Stimulated activated CD4-positive, alpha-beta T cell treated with anti-CD3 and anti-CD28 coated beads, Interleukin-1b, Interleukin-23, amount 100 ng/mL, for 4 hours (primary cell): Measurements from ENCODE around the gene GMPR2.

ENCODE experiments used
- DNase-seq, 2 donors: peaks; one replicate each; pipeline ENCODE4 v3.0.0-alpha.2; 2020; ENCODE audit warnings: low read depth in 2 of 2

GMPR2 gene

DNA sequence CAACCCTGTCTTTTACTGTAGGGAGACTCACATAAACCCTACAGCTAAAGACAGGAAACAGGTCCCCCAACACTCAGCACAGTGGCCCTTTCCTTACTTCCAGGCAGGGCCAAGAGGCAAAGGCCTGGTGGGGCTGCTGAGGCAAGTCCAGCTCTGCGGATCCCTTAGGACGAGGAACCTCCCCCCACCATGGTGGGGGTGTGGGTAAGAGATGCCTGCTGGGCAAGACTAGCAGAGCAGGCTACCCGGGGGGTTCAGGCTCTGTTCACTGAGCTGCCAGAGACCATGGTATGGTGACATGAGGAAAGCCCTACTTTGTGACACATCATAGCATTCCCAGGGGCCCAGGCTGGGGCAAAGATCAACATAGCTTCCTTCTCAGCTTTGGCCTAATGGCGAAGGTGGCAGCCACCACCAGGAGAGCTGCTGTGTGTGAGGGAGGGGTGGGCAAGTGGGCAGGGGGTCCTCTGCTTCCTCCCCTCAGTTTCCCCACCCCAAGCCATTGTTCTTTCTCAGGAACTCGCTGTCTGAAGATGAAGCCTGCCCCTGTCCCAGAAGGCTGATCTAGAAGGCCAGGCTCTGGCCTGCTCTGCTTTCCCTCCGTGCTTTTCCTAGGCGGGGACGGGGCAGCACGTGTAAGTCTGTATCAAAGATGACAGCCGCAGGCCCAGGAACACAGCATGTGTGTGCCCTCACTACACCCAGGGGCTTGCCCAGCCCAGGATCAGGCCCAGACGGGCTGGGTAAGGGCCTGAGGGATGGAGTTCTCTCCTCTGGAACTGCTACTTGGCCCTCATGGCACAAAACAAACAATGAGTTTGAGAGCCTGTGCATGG lies 19.8 kb downstream of the GMPR2 start:
- no peak for DNase-seq

DNA sequence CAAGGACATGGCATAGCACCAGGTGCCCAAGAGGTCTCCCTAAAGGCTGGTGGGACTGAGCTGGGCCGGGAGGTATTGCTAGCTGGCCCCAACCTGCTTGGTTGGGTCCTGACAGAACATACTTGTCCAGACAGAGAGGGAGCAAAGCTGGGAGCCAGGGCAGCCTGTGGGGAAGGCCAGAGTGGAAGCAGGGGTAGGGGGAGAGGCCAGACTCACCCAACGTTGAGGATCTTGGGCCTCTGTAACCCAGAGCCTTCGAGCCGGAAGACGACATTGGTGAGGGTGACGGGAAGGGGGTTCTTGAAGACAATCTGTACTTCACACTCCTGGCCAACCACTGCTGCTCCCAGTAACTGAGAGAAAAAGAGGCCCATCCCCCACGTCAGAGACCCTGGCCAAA lies 21.2 kb downstream of the GMPR2 start:
- no peak for DNase-seq

DNA sequence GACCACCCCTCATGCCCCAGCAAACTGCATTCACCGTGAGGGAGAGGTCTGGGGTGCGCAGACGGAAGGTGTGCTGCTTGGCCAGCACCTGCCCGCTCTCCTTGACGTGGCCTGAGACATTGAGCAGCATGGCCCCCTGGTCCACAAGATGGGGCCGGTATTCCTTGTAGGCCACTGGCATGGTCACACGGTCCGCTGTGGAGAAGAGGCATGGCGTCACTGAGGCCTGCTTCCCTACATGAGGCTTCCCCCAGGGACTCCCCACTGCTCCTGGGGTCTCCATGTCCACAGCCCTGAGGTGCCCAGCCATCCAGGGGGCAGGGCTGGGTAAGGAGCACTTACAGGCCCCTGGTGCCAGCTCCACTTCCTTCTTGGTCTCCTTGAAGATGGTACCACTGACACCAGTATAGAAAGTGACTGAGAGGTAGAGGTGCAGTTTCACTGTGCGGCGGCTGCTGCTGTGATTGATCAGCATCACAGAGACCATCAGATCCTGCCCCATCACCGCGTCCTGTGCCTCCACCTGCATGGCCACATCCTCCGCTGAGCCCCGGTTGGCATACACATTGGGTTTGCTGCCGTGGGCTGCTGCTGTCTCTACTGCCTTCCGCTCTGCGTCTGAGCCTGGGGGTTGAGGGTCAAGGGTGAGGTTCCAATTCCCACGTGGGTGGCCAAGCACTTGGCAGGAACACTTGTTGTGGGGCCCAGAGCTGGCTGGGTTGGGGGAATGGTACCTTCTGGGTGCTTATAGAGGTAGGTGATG lies 22.1 kb downstream of the GMPR2 start:
- no peak for DNase-seq

DNA sequence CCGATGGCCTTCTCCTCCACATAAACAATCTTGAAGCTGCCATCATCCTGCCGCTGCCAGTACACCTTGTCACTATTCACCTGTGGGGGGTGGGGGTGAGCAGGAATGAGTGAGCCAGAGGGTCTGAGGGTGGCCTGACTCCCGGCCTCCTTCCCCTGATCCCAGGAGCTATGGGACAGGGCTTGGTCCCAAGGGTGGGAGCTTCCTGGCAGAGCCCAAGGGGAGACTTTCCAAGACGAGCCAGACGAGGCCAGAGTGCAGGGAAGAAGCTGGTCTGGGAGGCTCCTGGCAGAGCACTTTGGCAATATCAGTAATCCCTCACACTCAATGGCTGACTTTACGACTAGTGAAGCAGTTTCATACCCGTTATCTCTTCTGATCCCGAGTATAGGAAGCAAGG lies 22.7 kb downstream of the GMPR2 start:
- DNase-seq: no peak

DNA sequence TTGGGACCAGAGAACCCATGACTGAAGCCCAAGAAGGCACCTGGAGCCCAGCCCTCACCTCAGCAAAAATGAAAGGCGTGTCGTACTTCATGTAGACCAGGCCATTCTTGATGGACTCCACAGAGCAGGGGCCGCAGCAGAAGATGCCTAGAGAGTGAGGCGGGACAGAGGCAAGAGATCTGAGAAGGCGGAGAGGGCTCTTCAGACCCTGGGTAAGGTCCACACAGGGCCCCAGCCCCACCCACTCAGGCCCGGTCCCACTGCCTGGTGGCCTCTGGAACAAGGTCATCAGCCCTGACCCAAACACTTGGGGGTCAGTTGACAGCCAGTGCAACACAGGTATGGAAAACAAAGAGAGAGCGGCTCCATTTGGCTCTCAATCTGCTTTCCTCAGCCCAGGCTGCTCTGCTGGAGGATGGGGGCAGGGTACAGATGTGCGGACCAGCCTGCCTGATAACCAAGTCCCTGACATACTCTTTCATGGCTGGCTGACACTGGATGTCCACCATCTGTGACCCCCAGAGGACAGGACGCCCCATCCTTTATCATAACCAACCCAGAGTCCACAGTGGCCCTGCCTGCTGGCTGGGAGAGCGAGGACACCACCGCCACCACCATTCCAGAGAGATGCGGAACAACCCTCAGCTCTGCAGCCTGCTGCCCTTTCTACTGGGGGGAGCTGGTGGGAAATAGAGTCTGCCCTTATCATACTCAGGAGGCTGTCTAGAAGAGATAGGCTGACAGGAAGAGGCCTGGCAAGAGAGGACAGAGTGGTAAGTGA lies 23.4 kb downstream of the GMPR2 start:
- no peak for DNase-seq

DNA sequence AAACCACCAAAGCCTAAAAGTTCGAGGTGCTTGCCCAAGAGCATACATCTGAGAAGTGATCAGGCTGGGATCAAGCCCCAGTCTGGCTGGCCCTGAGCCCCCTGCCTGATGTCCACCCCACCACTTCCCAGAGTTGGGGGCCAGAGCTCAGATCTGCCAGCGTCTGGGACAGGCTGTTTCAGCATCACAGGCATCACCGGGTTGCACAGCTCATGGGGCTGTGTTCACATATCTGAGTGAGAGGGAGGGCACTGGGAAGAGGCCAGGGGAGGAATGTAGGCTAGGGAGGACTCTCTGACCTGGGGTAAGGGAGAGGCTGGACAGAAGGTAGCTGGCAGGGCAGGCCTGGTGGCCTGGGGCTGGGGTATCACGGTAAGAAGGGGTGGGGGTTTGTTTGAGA lies 24.2 kb downstream of the GMPR2 start:
- no peak for DNase-seq

DNA sequence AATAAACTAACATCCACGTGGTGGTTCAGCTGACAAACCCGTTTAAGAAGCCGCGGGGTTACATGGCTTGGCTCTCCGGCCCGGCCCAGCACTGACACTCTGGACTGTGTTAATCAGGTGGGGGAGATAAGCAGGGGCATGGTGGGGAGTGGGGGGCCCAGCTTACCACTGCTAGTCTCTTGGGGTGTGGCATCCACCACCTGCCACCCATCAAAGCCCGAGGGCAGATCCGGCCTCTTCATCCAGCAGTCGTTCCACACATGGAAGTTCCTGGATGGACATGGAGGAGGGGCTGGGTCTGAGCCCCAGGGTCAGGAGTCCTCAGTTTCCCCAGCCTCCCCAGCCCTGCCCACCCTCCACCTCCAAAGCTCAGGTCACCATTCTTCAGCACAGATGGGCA lies 25.4 kb downstream of the GMPR2 start:
- no peak for DNase-seq

DNA sequence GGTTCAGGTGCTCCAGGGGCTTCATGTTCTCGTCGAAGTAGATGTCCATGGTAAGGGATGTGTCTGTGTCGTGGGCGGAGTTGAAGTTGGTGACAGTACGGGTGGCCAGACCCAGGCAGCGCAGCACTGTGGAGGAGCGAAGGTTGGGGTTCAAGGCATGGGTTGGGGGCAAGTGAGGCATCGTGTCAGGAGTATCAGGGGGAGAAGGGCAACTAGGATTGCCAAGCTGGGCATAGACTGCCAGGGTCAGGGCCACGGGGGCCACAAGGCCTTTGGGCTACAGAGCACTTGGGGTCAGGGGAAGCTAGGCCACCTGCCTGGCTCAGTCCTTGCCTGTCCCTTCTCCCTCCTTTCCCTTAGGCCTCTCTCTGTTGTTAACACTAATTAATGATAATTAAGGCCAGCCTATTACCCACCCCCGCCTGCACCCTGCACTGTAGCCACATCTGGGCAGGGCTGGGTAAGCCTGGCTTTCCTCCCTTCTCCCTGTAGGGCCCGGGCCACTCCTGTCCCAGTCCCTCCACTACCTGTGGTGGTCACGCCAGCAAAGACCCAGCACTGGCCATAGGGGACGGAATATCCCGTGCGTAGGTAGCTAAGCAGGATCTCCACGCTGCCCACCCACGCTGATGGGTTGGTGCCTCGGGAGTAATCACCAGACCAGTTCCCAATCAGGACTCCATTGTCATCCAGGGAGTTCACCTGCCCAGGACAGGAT lies 26.0 kb downstream of the GMPR2 start:
- no peak for DNase-seq

DNA sequence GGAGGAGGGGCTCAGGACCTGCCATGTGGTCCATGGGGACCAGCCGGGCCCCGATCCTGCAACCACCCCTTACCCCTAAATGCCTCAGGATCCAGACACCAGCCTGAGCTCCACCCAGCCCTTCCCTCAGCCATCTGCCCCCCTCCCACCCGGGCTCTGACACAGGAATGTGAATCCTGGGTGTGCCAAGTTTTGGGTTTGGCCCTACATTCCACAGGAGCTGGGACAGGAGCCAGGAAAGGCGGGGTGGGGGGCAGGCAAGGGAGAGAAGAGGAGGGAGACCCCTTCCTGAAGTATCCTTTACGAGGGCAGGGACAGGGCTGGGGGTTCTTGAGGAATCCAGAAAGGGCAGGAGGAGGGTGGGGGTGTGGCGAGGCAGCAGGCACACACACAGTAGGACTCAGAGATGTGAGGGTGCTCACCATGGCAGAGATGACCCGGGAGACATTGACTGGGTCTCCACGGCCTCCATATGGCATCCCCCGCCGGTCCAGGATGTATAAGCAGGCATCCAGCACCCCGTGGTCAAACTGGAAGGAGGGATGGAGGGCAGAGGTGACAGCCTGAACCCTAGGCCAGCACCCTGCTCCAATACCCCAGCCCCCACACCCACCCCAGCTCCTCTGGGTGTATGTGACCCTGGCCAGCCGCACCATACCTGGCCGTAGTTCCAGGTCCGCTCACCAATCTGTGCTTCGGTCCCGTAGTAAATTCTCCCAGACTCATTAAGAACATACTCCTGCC lies 26.7 kb downstream of the GMPR2 start:
- DNase-seq: no peak

DNA sequence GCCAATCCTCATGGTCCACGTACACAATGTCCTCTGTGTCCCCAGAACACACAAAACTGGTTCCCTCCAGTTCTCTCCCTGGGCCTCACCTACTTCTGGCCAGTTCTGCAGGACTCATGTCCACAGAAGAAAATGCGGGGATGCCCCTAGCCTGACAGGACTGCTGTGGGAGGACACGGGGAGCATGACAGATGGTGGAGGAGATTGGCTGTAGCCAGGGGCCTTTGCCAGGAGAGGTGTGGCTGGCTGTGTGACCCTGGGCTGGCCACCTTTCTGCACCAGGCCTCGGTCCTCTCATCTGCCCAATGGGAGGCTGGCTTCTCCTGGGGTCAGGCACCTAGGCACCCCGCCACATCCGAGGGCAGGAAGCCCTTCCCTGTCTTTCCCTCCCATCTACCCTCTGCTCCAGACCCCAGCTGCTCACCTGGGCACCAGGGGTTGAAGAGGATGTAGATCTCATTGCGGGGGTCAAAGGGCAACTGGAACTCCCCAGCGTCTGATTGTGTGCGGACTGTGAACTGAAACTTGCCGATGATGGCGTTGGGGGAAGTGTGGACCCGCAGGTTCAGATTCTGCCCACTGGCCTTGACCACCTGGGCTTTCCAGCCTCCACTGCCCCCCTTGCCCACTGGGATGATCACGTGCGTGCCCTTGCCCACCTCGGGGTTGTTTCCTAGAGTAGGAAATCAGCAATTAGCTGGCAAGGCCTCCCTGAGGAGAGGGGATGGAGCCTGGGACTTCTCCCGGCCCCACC lies 27.5 kb downstream of the GMPR2 start:
- no peak for DNase-seq

DNA sequence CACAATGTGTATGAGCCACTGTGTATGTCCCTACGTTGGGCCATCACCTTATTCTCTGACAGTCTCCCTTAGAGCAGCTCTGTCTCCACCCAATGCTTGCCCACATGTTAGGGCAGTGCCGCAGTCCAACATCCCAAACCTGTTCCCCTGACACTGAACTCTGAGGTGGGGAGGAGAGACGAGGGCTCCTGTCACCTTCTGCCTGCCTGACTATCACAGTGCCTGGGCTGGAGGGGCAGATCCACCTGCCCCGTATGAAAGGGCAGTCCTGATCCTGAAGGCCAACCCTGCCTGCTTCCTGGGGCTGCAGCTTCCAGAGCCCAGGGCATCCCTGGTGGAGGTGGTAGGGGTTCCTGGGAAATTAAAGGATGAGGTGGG lies 28.0 kb downstream of the GMPR2 start:
- DNase-seq: no peak

DNA sequence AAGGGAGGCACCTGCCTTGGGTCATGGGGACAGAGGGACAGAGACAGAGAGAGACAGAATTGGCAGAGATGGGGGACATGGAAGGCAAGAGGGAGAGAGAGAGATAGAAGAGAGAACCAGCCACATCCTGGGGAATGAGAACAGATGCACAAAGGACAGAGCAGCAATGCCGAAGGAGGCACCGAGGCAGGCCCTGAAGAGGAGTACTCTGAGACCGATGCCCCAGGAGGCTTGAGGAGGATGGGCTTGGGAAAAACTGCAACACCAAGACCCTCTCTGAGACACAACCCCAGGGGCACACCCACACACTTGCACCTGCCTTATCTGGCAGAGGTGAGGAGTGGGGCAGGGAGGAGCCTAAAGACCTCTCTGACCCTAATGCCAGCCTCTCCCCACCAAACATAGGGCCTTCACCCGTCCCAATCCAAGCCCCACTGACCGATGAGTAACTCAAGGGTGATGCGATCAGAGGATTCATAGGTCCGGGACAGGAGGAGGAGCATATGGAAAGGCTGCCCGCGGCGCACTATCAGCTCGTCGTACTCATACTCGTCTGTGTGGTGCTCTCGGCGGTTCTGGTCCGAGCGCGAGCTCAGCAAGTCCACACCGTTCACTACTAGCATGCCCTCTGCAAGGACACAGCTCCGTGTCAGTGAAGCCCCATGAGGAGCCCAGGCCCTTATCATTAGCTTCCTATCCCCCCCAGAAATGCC lies 28.7 kb downstream of the GMPR2 start:
- DNase-seq: no peak

DNA sequence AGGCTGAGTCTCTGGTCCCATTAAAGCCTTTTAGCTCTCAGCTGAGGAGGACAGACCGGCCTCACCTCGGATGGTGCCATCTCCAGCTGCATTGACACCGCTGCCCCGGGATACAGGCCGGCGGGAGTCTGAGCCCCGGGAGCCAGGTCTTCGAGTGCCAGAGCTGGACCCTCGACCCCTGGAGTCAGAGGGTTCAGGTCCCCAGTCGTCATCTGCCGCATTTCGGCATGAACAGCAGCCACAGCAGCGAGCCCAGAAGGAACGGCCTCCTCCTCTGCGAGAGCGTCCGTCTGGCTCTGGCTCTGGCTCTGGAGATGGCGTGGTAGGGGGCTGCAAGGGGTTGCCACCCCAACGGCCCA lies 29.2 kb downstream of the GMPR2 start:
- no peak for DNase-seq

DNA sequence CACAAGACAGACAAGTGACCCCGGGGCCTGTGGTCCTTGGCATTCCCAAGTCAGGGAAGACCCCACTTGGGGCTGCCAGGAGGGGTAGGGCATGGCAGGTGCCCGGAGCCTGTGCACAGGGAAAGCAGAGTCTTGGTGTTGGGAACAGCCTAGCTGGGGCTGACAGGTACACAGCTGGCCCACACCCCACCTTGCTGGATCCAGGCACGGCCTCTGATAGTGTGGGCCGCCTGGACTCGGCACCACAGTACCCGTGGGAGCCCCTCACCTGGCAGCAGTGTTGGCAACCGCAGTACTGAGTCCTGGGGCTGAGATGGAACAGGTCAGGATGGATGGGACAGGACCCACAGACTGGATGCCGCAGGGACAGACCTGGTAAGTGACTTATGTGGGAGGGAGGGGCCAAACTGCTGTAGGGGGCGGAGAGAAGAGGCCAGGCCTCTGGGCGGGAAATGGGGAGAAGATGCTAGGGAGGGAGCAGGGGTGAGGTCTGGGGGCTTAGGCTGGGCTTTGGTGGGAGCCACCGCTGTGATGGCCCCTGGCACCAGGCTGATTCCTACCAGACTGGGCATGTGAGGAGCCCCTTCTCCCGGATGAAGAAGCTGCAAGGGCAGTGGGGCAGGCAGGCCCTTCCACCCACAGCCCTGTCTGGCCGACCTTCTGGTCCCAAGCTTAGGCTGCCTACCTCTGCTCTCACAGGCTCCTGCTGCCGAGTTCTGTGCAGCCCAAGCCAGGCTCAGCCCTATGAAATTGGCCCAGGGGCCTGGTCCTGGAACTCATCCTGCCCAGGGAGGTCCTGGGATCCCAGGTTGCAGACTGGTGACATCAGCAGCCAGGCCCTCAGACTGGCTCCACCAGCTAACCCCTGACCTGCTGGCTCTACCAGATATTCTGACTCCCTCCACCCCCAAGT lies 30.3 kb downstream of the GMPR2 start, which contains the start of gene TGM1:
Gene TGM1 (minus strand): TSS at position 357 of the 913 bp plus-strand sequence. CDS start 825 bp downstream, outside the sequence.
- DNase-seq: no peak

DNA sequence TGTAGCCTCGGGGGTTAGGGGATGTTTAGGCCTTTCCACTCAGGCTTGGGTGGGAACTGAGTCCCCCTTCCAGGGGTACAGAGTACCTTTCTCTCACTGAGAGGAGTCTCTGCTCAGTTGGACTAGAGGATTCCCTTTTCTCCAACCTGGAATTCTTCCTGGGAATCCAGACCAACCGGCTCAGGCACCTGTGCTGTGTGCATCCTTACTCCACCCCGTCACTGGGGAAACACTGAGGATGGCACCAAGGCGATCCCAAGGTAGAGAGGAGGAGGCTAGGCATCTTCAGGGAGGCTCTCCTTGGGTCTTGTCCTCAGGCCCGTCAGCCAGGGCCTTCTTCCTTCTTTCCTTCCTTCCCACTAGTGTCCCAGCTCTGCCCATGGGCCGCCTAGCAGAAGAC lies 31.1 kb downstream of the GMPR2 start:
- no peak for DNase-seq

DNA sequence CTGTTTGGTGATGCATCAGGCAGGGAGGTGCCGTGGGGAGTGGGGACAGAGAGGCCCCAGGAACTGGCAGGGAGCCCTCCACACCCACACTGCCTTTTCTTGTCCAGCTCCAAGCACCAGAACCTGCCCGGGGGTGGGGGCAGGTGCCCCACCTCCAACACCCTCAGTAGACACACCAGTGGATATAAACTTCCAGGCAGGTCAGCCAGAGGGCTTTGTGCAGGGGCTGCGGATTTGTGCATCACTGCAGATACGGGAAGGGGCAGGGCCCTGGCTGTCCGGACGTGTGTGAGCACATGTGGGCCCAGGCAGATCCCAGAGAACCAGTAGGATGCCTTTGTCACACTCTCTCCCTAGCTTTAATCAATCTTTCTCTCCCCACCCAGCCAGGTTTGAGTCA lies 31.6 kb downstream of the GMPR2 start:
- DNase-seq: no peak

DNA sequence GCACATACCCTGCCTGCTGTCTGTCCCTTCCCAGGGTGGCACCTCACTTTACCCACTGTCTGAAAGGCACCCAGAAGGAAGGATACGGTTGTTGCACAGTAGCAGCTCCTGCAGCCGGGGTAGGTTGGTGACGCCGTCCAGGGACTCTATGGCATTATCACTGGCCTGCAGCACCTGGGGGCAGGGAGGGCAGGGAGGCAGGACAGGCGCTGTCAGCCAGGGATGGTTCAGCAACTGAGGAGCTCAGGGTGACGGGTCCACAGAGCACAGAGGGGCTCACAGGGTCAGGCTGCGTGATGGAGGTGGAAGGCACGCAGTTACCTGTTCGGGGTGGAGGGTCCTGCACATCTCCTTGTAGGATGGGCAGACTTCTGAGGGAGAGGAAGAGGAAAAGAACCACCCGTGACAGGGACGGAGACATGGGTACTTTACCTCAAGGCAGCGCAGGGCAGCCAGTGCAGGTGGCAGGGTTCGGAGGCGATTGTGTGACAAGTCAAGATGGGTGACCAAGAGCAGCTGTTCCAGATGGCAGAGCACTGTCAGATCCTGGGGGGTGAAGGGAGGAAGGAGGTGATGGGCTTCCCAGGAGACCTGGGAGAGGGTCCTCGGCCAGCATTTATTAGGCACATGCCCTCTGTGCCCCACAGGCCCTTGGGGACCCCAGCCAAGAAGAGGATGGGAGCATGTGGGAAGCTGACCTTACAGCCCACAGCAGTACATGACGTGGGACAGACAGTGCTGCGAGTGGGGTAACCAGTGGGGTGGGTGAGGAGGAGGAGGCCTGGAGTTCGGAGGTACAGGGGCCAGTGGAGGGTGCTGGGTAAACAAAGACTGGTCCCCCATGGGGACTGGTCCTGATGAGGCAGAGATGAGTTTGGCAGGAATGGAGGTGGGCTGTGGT lies 33.9 kb downstream of the GMPR2 start:
- DNase-seq: no peak

DNA sequence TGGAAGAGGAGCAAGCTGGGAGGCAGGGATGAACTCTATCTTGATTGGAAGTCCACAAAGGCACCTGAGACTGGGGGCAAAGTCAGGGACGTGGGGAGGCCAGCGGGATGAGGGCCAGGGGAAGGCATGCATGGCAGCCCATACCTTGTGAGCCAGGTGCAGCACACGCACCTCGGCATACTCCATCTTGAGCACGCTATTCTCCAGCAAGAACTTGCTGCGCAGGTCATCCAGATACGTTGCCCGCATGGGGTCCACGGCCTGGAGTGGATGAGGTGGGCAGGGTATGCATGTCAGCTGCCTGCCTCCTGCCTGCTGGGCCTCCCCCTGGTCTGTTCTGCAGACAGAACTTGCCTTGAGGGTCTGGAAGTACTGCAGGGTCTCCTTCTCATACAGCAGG lies 34.8 kb downstream of the GMPR2 start:
- no peak for DNase-seq
